Activated CD4-positive, alpha-beta T cell treated with anti-CD3 and anti-CD28 coated beads, Interleukin-2, amount 50 U/mL, for 4 hours (primary cell): ENCODE data around the gene SLC25A27.
"Not testable (repeated sequence)": the region's sequence is repeated elsewhere in the genome, so short reads cannot be mapped to it uniquely, and the experiment has no call there.

ENCODE experiments used
- DNase-seq, 2 experiments: peaks; one replicate each; pipeline ENCODE4 v3.0.0-alpha.2; 2020

The SLC25A27 gene, protein sequence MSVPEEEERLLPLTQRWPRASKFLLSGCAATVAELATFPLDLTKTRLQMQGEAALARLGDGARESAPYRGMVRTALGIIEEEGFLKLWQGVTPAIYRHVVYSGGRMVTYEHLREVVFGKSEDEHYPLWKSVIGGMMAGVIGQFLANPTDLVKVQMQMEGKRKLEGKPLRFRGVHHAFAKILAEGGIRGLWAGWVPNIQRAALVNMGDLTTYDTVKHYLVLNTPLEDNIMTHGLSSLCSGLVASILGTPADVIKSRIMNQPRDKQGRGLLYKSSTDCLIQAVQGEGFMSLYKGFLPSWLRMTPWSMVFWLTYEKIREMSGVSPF

DNA sequence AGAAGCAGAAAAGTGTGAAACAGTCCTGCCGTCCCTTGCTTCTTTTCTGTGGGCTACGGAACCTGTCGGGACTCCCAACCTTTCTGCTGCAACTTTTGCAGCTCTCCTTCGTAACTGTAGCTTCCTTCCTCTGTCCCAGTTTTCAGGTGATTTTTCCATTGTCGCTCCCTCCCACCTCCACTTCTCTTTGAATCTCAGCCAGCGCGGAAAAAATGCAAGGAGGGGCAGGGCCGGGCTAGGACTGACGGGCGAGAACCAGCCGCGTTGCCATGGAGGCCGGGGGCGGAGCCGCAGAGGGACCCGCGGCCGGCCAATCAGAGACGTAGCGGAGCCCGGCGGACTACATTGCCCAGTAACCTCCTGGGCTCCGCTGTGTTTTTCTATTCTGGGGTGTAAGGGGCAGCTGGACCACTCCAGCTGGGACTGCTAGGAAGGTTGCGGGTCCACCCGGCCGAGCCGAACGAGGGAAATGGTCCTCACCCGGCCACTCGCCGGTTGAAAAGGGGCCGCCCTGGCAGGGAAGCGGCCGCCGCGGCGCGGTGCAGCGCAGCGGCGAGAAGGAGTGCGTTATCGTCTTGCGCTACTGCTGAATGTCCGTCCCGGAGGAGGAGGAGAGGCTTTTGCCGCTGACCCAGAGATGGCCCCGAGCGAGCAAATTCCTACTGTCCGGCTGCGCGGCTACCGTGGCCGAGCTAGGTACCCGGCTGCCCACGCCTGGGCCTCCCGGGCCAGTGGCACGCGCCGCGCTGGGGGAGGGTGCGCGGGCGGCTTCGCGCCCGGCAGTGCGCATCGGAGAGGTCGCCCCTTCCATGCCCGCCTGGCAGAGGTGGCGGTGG lies at the start of gene SLC25A27, which contains the start of gene CYP39A1:
TSS of gene SLC25A27 (plus strand) at position 373 of the 836 bp plus-strand sequence. CDS start at position 591, 218 bp downstream.
TSS of gene CYP39A1 (minus strand) at position 216 of the 836 bp plus-strand sequence. CDS start 236 bp downstream, outside the sequence.
- DNase-seq = peak; percentile 64

DNA sequence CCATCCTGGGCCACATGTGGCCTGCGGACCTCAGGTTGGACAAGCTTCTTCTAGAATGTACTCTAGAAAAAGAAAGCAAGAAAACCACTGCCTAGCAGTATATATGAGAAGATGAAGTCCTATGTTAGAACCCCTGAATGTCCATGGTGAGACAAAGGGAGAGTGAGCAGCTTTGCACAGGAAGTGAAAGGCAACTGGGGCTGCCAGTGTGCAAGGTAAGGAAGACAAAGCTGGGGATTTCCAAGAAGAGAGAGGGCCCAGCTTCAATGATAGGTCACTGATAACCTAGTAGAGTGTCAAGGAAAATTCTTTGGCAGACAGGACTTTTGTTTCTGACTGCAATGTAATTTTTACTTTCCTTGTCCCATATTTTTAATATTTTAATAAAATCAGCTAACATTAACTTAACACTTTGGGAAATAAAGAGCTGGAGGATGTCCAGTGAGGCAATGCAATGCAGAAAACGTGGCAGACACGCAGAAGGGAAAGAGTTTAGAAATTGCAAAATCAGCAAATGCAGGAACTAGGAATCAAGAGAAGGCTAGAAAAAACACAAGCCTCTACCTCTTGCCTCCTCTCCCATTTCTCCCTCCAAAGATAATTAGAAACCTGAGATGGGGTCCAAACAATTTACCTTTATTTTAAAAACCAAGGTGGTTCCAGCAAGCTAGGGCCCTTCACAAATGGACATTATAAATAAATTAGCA lies 47.5 kb upstream of the SLC25A27 start:
- DNase-seq = no peak

DNA sequence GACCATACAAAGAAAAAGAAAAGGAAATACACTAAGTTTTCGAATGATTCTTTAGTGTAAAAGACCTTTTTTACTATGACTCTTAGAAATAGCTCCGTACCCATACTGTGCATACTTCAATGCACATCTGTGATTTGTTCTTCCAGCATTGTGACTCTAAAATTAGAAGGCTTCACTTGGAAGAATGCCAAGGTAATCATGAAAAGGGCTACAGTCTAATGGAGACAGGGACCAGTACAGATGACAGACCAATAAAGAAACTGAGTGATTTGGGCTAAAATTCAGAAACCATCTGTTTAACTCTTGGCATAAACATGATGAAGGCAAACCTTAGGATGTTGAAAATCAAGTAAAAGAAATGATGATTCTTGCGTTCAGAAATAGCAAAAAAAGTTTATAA lies 46.4 kb upstream of the SLC25A27 start:
- no peak for DNase-seq

DNA sequence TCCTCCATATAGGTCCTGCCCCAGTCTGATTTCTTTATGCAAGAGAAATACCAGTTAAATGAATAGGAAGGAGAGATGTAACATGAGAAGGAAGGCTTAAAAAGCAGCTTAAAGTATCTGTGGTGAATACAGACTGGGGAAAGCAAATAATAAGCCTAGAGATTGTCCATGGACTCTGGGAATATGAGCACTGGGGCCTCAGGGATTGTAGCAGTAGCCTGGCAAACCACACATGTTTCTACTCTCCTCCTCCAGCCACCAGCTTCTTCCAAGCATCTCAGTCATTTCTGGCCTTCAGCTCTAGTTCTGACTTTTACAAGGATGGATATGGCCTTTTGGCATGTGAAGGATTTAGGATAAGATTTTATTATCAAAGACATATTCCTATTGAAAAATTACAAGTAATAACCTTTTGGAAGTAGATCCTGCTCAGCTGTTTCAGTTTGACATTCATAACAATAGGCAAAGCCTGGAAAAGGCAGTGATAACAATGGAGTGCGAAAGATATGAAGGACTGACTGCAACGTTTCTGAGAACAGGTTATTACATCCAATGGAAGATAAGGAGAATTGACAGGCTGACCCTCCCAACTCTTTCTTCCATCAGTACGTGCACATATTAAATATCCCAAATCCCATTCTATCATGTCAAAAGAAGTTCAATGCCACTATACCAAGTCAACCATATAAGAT lies 41.8 kb upstream of the SLC25A27 start:
- DNase-seq = no peak

DNA sequence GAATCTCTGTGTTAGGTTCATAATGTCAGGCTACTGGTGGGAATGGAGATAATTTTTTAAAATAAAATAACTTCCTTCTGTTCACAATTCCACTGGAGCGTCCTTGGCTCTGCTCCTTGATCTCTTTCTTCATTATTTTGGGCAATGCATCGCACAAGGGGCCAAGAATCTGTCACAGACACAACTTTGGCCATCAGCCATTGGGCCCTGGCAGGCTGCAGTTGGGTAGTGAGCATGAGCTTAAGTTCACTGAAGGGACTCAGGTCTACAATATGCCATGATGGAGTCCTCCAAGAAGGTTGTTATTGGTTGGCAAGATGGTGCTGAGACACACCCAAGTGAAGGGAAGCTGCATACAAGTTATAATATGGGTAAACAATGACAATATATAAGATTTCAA lies 40.1 kb upstream of the SLC25A27 start:
- no peak for DNase-seq

DNA sequence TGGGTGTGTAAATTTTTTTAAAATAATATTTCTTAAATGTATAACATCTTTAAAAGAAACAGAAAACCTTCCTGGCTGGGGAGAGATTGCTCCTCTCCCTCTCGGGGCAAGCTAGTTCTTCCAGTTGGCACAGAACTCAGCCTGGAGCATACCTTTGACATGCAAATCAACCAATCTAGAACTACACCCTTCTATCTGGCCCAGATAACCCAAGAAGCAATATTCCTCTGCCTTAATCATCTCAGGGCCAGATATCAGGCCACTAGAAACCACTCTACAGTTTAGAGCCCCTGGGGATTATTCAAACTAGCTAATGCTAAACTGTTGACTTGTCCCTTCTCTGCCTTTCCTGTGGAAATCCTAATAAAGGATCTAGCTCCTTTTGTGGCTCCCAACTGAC lies 34.0 kb upstream of the SLC25A27 start:
- DNase-seq = no peak

DNA sequence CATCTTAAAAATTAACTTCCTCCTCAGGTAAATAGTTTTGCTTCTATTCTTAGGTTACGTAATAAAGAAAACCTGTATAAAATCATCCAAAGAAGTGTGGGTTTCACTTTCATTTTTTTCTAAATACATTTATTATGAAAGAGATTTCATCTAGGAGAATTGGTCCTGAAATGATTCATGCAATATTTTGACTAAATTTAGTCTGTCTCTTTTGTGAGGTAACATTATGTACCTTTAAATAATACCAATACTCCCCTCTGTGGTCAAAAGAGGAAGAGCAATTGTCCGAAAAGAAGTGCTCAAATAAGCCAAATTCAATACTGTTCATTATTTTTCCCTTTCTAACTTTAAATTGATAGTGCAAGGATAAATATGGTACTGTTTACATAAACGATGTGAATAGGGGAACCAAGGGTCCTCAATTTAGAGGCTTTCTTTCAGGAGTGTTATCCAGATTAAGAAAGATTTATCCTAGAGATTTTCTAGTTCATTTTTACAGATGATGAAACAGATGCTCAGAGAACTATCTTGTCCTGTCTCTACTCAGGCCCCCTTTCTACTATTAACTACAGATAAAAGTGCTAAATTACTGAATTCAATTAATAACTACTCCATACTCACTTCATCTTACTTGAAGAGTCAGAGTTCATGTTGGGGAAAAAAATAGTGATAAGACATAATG lies 26.4 kb upstream of the SLC25A27 start:
- no peak for DNase-seq

DNA sequence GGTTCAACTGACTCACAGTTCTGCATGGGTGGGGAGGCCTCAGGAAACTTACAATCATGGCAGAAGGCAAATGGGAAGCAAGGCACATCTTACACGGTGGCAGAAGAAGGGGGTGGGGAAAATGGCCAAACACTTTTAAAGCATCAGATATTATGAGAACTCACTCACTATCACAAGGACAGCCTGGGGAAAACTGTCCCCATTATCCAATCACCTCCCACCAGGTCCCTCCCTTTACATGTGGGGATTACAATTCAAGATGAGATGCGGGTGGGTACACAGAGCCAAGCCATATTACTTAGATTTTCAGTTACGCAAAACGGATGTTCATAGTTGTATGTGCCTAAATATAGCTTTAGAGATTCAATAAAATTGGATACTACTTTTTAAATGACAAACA lies 25.8 kb upstream of the SLC25A27 start:
- no peak for DNase-seq

DNA sequence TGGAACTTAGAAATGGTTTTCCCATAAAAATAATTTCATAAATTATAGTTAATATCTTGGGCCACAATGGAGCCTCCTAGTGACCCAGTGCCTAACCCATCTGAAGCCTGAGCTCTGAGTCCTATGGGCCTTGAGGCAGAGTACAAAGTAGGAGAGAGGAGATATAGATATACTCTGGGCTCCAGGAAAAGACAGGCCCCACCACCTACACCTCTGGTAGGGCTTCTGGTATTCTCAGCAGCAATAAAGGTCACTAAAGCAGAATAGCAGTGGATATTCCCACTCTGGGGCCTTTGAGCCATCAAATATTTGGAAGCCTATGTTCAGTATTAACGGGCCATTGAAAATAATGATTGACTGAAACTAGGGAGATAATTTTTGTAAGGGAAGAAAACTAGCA lies 24.3 kb upstream of the SLC25A27 start:
- no peak for DNase-seq

DNA sequence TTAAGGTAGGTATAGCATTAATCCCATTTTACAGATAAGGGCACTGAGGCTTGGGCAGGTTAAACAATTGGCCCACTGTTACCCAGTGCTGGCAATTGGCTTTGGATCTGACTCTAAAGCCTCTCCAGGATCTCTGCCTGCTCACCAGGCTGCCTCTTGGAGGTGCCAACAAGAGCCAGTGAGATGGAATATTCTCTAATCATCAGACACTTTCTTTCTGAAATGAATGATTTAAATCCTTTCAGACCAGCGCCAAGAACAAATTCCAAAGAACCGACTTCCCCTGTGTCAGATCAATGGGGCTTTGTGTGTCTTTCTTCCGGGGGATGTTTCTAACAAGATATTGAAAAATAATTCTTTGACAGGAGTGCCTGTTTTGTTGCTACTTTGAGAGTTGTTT lies 23.8 kb upstream of the SLC25A27 start:
- DNase-seq = no peak

DNA sequence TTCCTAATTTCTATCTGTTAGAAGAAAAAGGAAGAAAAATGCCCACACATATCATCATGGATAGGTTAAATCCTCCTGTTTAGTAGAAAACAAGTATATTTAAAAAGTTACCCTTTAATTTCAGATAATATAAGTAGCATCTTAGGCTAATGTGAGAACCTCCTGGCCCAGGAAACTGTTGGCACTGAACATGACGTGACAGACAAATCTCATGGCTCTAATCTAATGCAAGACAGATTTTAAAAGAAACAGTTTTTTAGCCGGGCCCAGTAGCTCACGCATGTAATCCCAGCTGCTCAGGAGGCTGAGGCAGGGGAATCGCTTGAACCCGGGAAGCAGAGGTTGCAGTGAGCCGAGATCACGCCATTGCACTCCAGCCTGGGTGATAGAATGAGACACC lies 23.1 kb upstream of the SLC25A27 start:
- DNase-seq = no peak

DNA sequence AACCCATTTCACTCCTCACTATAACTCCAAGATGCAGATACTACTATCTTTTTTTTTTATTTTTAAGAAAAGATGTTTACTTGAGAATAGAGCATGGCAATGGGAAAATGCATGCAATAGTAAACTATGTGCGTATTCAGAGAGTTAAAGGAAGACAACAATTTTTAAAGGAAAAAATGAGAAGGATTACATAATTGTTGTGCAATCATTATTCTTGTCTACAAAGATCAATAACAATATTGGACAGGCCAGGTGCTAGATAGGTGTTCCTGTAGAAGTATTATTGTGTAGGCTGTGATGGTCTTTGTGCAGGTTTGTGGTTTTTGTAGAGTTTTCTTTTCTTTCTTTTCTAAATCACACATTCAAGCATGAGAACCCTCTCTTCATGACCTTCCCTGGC lies 20.7 kb upstream of the SLC25A27 start:
- DNase-seq = no peak

DNA sequence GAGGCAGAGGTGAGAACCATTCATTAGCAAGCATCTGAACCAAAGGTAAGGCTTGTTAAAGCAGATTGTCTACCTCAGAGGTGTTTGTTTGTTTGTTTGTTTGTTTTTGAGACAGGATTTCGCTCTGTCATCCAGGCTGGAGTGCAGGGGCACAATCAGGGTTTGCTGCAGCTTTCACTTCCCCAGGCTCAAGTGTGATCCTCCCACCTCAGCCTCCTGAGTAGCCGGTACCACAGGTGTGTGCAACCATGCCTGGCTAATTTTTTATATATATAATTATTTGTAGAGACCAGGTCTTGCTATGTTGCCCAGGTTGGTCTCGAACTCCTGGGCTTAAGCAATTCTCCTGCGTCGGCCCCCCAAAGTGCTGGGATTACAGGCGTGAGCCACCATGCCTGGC lies 17.3 kb upstream of the SLC25A27 start:
- no peak for DNase-seq

DNA sequence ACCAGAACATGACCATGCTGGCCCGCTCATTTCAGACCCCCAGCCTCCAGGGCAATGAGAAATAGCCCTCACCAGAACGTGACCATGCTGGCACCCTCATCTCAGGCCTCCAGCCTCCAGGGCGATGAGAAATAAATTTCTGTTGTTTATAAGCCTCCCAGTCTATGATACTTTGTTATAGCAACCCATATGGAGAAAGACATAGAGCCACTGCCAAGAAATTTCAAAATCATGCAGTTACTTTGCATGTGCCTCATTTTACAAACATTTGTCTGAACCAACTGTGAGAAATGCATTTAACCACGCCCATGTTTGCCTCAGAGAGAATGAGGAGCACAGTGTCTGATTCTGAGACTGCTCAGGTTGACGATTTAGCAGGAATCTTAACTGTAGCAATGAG lies 15.6 kb upstream of the SLC25A27 start:
- DNase-seq = no peak

DNA sequence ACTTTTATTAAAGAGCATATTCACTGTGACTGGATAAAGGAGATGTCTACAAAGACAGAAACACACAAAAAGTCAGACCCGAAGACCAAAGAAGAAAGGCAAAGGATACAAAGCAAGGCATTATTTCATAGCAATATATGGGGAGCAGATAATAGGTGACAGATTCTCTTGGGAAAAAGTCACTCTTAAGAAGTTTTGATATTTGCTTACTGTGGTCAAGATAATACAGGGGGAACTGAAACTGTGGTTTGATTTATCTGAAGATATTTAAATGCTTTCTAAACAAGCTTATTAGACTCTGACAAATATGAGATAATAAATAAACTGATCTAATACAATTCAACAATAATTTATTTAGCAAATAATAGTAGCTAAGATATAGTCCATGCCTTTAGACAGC lies 14.8 kb upstream of the SLC25A27 start:
- DNase-seq = no peak

DNA sequence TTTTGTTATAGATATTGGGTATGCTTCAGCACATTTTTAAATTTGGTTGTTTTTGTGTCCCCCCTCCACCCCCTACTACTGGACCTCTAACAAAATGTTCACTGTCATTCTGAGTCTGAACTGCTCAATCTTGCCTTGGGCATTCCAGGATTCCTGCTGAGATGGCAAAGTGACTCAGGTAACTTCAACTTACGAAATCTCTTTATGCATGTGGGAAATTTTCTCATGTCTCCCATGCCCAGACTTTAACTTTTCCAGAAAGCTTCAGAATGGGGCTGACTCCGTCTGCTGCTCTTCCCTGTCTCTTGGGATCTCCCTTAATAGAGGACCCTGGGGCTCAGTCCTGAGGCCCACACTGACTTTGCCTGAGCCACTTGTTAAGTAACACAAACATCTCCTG lies 14.1 kb upstream of the SLC25A27 start:
- no peak for DNase-seq

DNA sequence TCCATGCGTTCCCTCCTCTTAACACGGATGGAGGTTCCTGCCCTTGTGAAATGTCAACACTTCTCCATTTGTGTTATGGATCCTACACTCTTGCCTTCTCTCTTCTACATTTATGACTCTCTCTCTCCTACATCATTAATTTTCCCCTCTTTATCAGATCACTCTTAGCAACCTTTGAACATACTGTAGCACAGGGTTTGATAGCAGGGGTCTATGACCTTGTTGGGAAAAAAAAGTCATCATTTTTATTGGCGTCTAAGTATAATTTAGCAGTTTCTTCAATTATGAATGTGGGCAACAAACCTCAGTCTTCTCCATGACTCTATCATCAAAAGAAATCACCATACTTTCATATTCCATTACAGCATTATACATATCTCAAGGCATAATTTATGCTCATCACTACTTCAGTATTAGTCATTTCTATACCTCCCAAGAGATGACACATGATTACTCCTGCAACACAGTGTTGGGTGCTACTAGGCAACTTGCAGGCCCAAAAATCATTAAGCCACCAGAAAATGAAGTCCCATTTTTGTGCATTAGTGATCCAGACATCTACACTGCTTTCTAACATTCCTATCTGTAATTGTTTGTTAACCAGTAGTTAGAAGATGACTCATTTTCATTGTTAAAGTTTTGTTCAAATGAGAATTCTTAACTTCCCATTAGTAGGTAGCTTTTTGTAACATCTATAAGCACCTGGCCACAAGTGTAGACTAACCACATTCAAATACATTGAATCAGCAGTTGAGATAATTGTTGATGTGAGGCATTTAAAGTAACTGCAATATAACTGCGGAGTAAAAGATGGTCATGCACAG lies 9.6 kb upstream of the SLC25A27 start:
- no peak for DNase-seq

DNA sequence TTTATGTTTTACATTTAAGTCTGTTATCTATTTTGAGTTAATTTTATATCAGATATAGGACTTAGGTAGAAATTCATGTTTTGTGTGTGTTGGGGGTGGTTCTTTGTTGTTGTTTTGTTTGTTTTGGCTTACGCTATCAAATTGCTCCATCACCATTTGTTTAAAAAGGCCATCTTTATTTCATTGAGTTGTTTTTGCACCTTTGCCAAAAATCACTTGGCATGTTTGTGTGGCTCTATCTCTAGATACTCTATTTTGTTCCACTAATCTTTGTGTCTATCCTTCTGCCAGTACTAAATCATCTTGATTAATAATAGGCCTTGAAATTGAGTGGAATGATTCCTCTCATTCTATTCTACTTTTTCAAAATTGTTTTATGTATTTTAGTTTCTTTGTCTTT lies 7.5 kb upstream of the SLC25A27 start:
- no peak for DNase-seq

DNA sequence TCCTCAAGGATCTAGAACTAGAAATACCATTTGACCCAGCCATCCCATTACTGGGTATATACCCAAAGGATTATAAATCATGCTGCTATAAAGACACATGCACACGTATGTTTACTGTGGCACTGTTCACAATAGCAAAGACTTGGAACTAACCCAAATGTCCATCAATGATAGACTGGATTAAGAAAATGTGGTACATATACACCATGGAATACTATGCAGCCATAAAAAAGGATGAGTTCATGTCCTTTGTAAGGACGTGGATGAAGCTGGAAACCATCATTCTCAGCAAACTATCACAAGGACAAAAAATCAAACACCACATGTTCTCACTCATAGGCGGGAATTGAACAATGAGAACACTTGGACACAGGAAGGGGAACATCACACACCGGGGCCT lies 4.7 kb upstream of the SLC25A27 start:
- not testable (repeated sequence) for DNase-seq

DNA sequence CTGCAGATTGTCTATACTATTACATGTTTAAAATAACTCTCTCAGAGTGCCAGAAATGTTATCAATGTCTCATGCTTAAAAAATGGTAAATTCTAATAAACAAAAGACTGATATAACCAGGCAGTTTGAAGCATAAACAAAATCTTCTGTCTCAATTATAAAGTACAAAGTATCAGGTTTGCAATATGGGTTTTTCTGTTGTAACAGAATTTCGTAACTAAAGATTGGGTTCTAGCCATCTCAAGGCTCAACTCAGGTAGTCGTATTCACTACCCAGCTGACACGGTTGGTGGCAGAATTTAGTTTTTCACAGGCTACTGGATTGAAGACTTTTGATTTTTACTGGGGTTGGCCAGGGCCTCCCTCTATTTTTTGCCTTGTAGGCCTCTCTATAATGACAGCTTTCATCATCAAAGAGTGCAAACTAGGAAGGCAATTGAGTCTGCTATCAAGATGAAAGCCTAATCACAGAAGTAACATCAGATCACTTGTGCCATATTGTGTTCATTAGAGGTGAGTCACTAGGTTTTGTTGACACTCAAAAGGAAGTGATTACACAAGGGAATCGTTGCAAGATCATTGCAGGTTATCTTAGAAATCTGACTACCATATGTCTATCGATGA lies 3.8 kb upstream of the SLC25A27 start:
- DNase-seq = no peak

DNA sequence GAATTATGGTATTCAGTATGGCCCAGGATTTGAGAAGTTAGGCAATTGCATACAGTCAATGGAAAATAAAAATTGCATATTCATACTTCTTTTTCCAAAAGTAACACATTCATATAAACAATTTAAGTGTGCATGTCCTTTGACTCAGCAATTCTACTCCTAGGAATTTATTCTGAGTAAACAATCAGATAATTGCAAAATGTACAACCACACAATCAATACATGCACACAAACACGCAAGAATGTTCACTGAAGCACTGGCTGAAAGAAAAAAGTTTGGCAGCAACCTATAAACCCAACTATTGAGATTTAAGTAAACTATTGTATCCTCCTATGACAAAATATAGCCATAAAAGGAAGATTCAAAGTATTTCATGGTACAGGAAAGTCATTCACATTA lies 1.8 kb upstream of the SLC25A27 start:
- DNase-seq = no peak
